AG09309 (cell line): ENCODE results near the gene GPBP1.

Experiments used
- DNase-seq: peaks from one replicate; pipeline ENCODE4 v3.0.0-alpha.2; 2010; ENCODE audit warnings: low read depth
- H3K4me3 ChIP-seq: 2 replicates; pipeline ENCODE4 v1.5.1; 2011; ENCODE audit warnings: mild to moderate bottlenecking, low read depth, low read length, moderate library complexity; ENCODE audit not compliant: control insufficient read depth
- CTCF ChIP-seq: IDR thresholded peaks from 2 replicates; pipeline ENCODE4 v1.5.1; 2011; ENCODE audit warnings: mild to moderate bottlenecking, low read depth, low read length, inconsistent platforms; ENCODE audit not compliant: insufficient read depth, control insufficient read depth; ENCODE audit errors: missing control alignments

The GPBP1 gene

GRCh38 chr5:57292336-57292735 lies 118.5 kb downstream of the GPBP1 start:
- no peak for TF ChIP-seq CTCF
- DNase-seq, result no peak
- no peak overlapping the region for H3K4me3 ChIP-seq

- no peak overlapping the region for H3K4me3 ChIP-seq
- DNase-seq, result peak; percentile 41
- TF ChIP-seq CTCF, result peak; percentile 80
These were observed 124.6 kb downstream of the GPBP1 start for GRCh38 chr5:57298295-57298984.

GRCh38 chr5:57298985-57299491 lies 125.2 kb downstream of the GPBP1 start:
- H3K4me3 ChIP-seq, result no peak overlapping the region
- peak; percentile 46 for DNase-seq

GRCh38 chr5:57299986-57300385 lies 126.1 kb downstream of the GPBP1 start:
- DNase-seq, result no peak
- H3K4me3 ChIP-seq, result no peak overlapping the region
- TF ChIP-seq CTCF, result no peak

More at GRCh38 chr5:57298985-57299491, 125.2 kb downstream of the GPBP1 start:
- TF ChIP-seq CTCF, result peak; percentile 56

- no peak for DNase-seq
- H3K4me3 ChIP-seq, result no peak overlapping the region
- no peak for TF ChIP-seq CTCF
These were observed 128.3 kb downstream of the GPBP1 start for GRCh38 chr5:57302164-57302563.

GRCh38 chr5:57302643-57303042 lies 128.8 kb downstream of the GPBP1 start:
- TF ChIP-seq CTCF, result no peak
- no peak for DNase-seq

More at GRCh38 chr5:57302643-57303042, 128.8 kb downstream of the GPBP1 start:
- H3K4me3 ChIP-seq, result no peak overlapping the region
